Gastroesophageal sphincter (tissue), 3 donors: Measurements from ENCODE around the gene TRIM38.

Experiments used
- CTCF ChIP-seq, 4 experiments: fragments of 200-600 bp in 2 of 4; fragments of 450-650 bp in 2 of 4; sonication (generic) in 1 of 4; IDR thresholded peaks; one replicate each; pipeline ENCODE4 v1.5.1; 2017 to 2019; ENCODE audit warnings: antibody characterized with exemption in 4 of 4, mild to moderate bottlenecking in 2 of 4, moderate library complexity in 2 of 4
- EP300 ChIP-seq: sonication (generic); formaldehyde crosslinking; IDR thresholded peaks from one replicate; pipeline ENCODE4 v1.6.1; 2017; ENCODE audit warnings: antibody characterized with exemption, mild to moderate bottlenecking
- POLR2A ChIP-seq, 2 donors: fragments of 450-650 bp; IDR thresholded peaks; one replicate each; pipeline ENCODE4 v1.6.1; 2017; ENCODE audit warnings: antibody characterized with exemption in 2 of 2, mild to moderate bottlenecking in 2 of 2, moderate library complexity in 1 of 2
- POLR2AphosphoS5 ChIP-seq: sonication (generic); formaldehyde crosslinking; IDR thresholded peaks from one replicate; pipeline ENCODE4 v1.6.1; 2017; ENCODE audit warnings: antibody characterized with exemption

DNA sequence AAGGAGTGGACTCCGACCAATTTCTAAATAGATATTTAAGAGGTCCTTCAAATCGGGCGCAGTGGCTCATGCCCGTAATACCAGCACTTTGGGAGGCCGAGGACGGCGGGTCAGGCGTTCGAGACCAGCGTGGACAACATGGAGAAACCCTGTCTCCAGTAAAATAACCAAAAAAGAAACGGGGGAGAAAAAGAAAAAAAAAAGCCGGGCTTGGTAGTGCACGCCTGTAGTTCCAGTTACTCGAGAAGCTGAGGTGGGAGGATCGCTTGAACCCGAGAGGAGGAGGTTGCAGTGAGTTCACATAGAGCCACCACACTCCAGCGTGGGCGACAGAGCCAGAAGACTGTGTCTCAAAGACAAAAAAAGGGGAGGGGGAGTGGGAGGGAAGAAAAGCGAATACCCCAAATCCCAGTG lies 71.3 kb downstream of the TRIM38 start:
- TF ChIP-seq POLR2A (IDR thresholded peaks at IDR 0.05), result no peak
- no peak for TF ChIP-seq CTCF (IDR thresholded peaks at IDR 0.05)
- TF ChIP-seq EP300, result no peak
- no peak for TF ChIP-seq POLR2AphosphoS5
